Measurements from ENCODE around the gene LMLN. TPM values are rescaled to one million over a fixed set of nuclear protein-coding genes. Genes with fewer than 3 reads are reported as not detected.
A peak's percentile ranks its signal among the peaks of the same experiment; 100 is the strongest.

The LMLN gene
- total and polyA plus RNA-seq, 2 of the 13 experiments (the other 11 are each of a cell fraction or from before 2014, with no cell fraction given): 1.2 to 1.8 TPM

DNA sequence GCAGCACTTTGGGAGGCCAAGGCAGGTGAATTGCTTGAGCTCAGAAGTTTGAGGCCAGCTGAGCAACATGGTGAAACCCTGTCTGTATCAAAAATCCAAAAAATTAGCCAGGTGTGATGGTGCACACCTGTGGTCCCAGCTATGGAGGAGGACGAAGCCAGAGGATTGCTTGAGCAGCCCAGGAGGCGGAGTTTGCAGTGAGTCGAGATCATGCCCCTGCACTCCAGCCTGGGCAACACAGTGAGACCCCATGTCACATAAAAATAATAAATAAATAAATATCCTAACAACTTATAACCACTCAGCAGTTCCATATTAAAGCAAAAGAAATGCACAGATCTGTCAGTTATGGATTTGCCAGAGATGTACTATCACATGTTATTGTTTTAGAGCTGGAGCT lies 62.6 kb downstream of the LMLN start:
- DNase-seq (ENCODE audit: low spot score) (no peak), ATAC-seq (no peak), FAIRE-seq (no peak)
- no peaks in the 10 kb centered on the region for H3K36me3 ChIP-seq (replicated peaks in 1 of 2; ENCODE audit: control insufficient read depth in 1 of 2, insufficient read depth in 2 of 2, low read length in 2 of 2)
- ChIA-PET POLR2A (no interaction called here), CTCF (ENCODE audit: low intra/inter-chr PET ratio, low total read pairs) (no interaction called here)
- no peaks in the 10 kb centered on the region for H4K20me1 ChIP-seq (ENCODE audit: insufficient read depth, low read length)
- no peaks in the 10 kb centered on the region for H3K79me2 ChIP-seq (ENCODE audit: insufficient read depth, low read length)
- intact Hi-C loops (cut with micrococcal nuclease; ENCODE audit: unreplicated experiment): no loop called here
- 0 out of 2 replicates have a peak, but pooled peaks have one; percentile 38 for TF ChIP-seq ZNF121 (CRISPR knock-in tag; IDR thresholded peaks at IDR 0.05)
- no peak for TF ChIP-seq SOX13 (IDR thresholded peaks at IDR 0.05)
- no peak for TF ChIP-seq SOX13 (CRISPR knock-in tag; conservative IDR thresholded peaks at IDR 0.05 in 1 of 2, IDR thresholded peaks at IDR 0.05 in 1 of 2)
- WGBS (ENCODE audit: low lambda C conversion rate): 96% methylated on average over 3 of the region's 3 CpGs
- no peaks in the 10 kb centered on the region for H3K27me3 ChIP-seq (ENCODE audit: control insufficient read depth in 1 of 2, insufficient read depth in 2 of 2, low read length in 2 of 2)
- H2AFZ ChIP-seq (ENCODE audit: low read length): no peak overlapping the region
- in situ Hi-C loops (cut with HindIII; ENCODE audit: extremely low pct_ligation_motif_present, low pct_unique_long_range_greater_than_20kb): no loop called here
- H3K9ac ChIP-seq (ENCODE audit: insufficient read depth, low read depth, low read length): no peak overlapping the region
- H3K4me2 ChIP-seq (ENCODE audit: low read depth, low read length): no peak overlapping the region
- no TSS peak for BruUV-seq (replicated peaks)
- no peaks in the 10 kb centered on the region for H3K4me1 ChIP-seq (ENCODE audit: insufficient read depth, low read length)
- no peaks in the 10 kb centered on the region for H3K9me3 ChIP-seq (ENCODE audit: low read length)
- H3K27ac ChIP-seq (ENCODE audit: extremely low read length, insufficient read depth, low read length): no peak overlapping the region
- no peak overlapping the region for H3K4me3 ChIP-seq (replicated peaks in 1 of 3; ENCODE audit: insufficient read depth in 1 of 3, low read depth in 2 of 3, low read length in 3 of 3)

DNA sequence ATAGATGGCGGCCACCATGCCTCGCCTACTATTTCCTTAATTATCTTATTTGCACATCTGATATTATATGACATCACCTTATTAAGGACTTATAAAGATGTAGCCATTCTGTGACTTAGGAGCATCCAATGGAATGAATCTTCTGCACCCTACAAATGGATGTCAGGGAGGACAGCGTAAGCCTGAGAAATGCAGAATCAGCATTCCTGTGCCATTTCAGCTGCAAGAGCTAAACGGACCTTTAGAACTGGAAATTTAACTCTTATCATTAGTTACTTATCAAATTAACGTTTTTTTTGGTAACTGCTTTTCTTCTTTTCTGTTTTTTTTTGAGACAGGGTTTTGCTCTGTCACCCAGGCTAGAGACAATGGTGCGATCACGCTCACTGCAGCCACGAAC lies 65.6 kb downstream of the LMLN start:
- Histone ChIP-seq H3K36me3 (replicated peaks in 1 of 2; ENCODE audit: control insufficient read depth in 1 of 2, insufficient read depth in 2 of 2, low read length in 2 of 2) (no peaks in the 10 kb centered on the region), H2AFZ (ENCODE audit: low read length) (no peak overlapping the region), H3K4me3 (replicated peaks in 1 of 3; ENCODE audit: insufficient read depth in 1 of 3, low read depth in 2 of 3, low read length in 3 of 3) (no peak overlapping the region), H3K79me2 (ENCODE audit: insufficient read depth, low read length) (no peaks in the 10 kb centered on the region), H3K27ac (ENCODE audit: extremely low read length, insufficient read depth, low read length) (no peak overlapping the region), H3K4me2 (ENCODE audit: low read depth, low read length) (no peak overlapping the region), H3K9me3 (ENCODE audit: low read length) (no peaks in the 10 kb centered on the region), H4K20me1 (ENCODE audit: insufficient read depth, low read length) (no peaks in the 10 kb centered on the region), H3K4me1 (ENCODE audit: insufficient read depth, low read length) (no peaks in the 10 kb centered on the region), H3K9ac (ENCODE audit: insufficient read depth, low read depth, low read length) (no peak overlapping the region), H3K27me3 (ENCODE audit: control insufficient read depth in 1 of 2, insufficient read depth in 2 of 2, low read length in 2 of 2) (no peaks in the 10 kb centered on the region)
- intact Hi-C loops (cut with micrococcal nuclease; ENCODE audit: unreplicated experiment): no loop called here
- CTCF ChIA-PET (ENCODE audit: low intra/inter-chr PET ratio, low total read pairs): no interaction called here
- in situ Hi-C loops (cut with HindIII; ENCODE audit: extremely low pct_ligation_motif_present, low pct_unique_long_range_greater_than_20kb): no loop called here
- POLR2A ChIA-PET: no interaction called here
- WGBS (ENCODE audit: low lambda C conversion rate): 78% methylated on average over 8 of the region's 8 CpGs
- BruUV-seq (replicated peaks): no TSS peak
- no peak for TF ChIP-seq ASH2L (IDR thresholded peaks at IDR 0.05; ENCODE audit: insufficient read length, low read depth, low read length)
- TF ChIP-seq MAFF (IDR thresholded peaks at IDR 0.05; ENCODE audit: low read depth, low read length): peak; percentile 90
- no peak for TF ChIP-seq LCORL (IDR thresholded peaks at IDR 0.05)
- no peak for TF ChIP-seq LCORL (CRISPR knock-in tag; IDR thresholded peaks at IDR 0.05)
- TF ChIP-seq, protein P1, sequence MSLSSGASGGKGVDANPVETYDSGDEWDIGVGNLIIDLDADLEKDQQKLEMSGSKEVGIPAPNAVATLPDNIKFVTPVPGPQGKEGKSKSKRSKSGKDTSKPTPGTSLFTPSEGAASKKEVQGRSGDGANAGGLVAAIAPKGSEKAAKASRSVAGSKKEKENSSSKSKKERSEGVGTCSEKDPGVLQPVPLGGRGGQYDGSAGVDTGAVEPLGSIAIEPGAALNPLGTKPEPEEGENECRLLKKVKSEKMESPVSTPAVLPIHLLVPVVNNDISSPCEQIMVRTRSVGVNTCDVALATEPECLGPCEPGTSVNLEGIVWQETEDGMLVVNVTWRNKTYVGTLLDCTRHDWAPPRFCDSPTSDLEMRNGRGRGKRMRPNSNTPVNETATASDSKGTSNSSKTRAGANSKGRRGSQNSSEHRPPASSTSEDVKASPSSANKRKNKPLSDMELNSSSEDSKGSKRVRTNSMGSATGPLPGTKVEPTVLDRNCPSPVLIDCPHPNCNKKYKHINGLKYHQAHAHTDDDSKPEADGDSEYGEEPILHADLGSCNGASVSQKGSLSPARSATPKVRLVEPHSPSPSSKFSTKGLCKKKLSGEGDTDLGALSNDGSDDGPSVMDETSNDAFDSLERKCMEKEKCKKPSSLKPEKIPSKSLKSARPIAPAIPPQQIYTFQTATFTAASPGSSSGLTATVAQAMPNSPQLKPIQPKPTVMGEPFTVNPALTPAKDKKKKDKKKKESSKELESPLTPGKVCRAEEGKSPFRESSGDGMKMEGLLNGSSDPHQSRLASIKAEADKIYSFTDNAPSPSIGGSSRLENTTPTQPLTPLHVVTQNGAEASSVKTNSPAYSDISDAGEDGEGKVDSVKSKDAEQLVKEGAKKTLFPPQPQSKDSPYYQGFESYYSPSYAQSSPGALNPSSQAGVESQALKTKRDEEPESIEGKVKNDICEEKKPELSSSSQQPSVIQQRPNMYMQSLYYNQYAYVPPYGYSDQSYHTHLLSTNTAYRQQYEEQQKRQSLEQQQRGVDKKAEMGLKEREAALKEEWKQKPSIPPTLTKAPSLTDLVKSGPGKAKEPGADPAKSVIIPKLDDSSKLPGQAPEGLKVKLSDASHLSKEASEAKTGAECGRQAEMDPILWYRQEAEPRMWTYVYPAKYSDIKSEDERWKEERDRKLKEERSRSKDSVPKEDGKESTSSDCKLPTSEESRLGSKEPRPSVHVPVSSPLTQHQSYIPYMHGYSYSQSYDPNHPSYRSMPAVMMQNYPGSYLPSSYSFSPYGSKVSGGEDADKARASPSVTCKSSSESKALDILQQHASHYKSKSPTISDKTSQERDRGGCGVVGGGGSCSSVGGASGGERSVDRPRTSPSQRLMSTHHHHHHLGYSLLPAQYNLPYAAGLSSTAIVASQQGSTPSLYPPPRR (CRISPR knock-in tag; IDR thresholded peaks at IDR 0.05; ENCODE audit: borderline replicate concordance): no peak
- no peak for TF ChIP-seq HOXD1 (CRISPR knock-in tag; IDR thresholded peaks at IDR 0.05)
- TF ChIP-seq MAFK (conservative IDR thresholded peaks at IDR 0.05 in 1 of 2, IDR thresholded peaks at IDR 0.05 in 1 of 2; ENCODE audit: low read length in 2 of 2): peak; percentile 89 to 94
- TF ChIP-seq NCOR1 (IDR thresholded peaks at IDR 0.05; ENCODE audit: borderline replicate concordance, low read length): no peak
- TF ChIP-seq ZNF605 (CRISPR knock-in tag; IDR thresholded peaks at IDR 0.05): no peak
- peak; percentile 72 for TF ChIP-seq ATF7 (IDR thresholded peaks at IDR 0.05)
- TF ChIP-seq ATF7 (CRISPR knock-in tag; IDR thresholded peaks at IDR 0.05): no peak
- DNase-seq (ENCODE audit: low spot score) (no peak), FAIRE-seq (no peak), ATAC-seq (no peak)

Data from HepG2 (cell line).